GM12878 (cell line): ENCODE data around the gene RBM19. TPM values are rescaled to one million over a fixed set of nuclear protein-coding genes. Genes with fewer than 3 reads are reported as not detected.

ENCODE experiments used
- ATAC-seq: fragments of 200-7000 bp; cut with Tn5 transposase; 3 replicates; pipeline ENCODE4 v1.9.1; 2020; ENCODE audit warnings: mild to moderate bottlenecking, moderate library complexity
- BruUV-seq: library from RNA; stranded (reverse); fragments of 400-500 nt; replicated peaks from 2 replicates; lab custom pipeline; 2021; lab: Mats Ljungman, UMichigan
- CTCF ChIA-PET: fragments of 300-600 bp; sonication (Branson Sonifier 250); formaldehyde crosslinking; extraction: SDS; loops from one replicate; lab custom pipeline; 2021; ENCODE audit warnings: inconsistent platforms; lab: Yijun Ruan, JAX
- POLR2A ChIA-PET: fragments of 350-600 bp; formaldehyde crosslinking; extraction: SDS; loops from one replicate; lab custom pipeline; 2021; ENCODE audit warnings: inconsistent platforms; lab: Charles Lee
- RAD21 ChIA-PET: fragments of 300-600 bp; sonication (Branson Sonifier 250); formaldehyde crosslinking; loops from one replicate; lab custom pipeline; 2023; ENCODE audit warnings: antibody characterized with exemption; ENCODE audit not compliant: unreplicated experiment; lab: Charles Lee
- SMC1A ChIA-PET: fragments of 300-600 bp; sonication (Branson Sonifier 250); formaldehyde crosslinking; loops from one replicate; lab custom pipeline; 2023; ENCODE audit not compliant: unreplicated experiment, uncharacterized antibody; lab: Charles Lee
- DNase-seq: peaks from one replicate; pipeline ENCODE4 v3.0.0-alpha.2; 2011; ENCODE audit warnings: low read depth, low spot score
- FAIRE-seq: peaks from 3 replicates; lab custom pipeline; 2011; peaks lifted over from hg19 to GRCh38; lab: Jason Lieb, UNC
- H2AFZ ChIP-seq: 2 replicates; pipeline ENCODE4 v1.6.0; 2011; ENCODE audit warnings: low read depth, low read length, control low read depth; ENCODE audit not compliant: control insufficient read depth
- H3K27ac ChIP-seq: 2 replicates; pipeline ENCODE4 v1.5.1; 2011; ENCODE audit warnings: control low read depth; ENCODE audit not compliant: control insufficient read depth, insufficient read depth
- H3K27me3 ChIP-seq, 2 experiments: replicated peaks in 1 of 2; 2 replicates each; pipeline versions ENCODE4 v1.6.0 to v1.6.1; 2011; ENCODE audit warnings: low read length in 1 of 2; ENCODE audit not compliant: control insufficient read depth in 2 of 2, insufficient read depth in 2 of 2
- H3K36me3 ChIP-seq, 2 experiments: 2 replicates each; pipeline ENCODE4 v1.5.1; 2011; ENCODE audit warnings: low read length in 1 of 2; ENCODE audit not compliant: control insufficient read depth in 2 of 2, insufficient read depth in 2 of 2
- H3K4me1 ChIP-seq: 2 replicates; pipeline ENCODE4 v1.6.1; 2011; ENCODE audit warnings: mild to moderate bottlenecking, low read length, moderate library complexity, mixed read lengths; ENCODE audit not compliant: control insufficient read depth, insufficient read depth
- H3K4me2 ChIP-seq: 2 replicates; pipeline ENCODE4 v1.6.0; 2011; ENCODE audit warnings: control low read depth; ENCODE audit not compliant: control insufficient read depth, insufficient read depth
- H3K4me3 ChIP-seq: fragments of 200-600 bp; sonication (generic); 2 replicates; pipeline ENCODE4 v1.5.1; 2016
- H3K79me2 ChIP-seq: 2 replicates; pipeline ENCODE4 v1.6.0; 2011; ENCODE audit warnings: low read length; ENCODE audit not compliant: control insufficient read depth, insufficient read depth
- H3K9ac ChIP-seq: 2 replicates; pipeline ENCODE4 v1.8.0; 2011; ENCODE audit warnings: low read length, control low read depth, mixed read lengths; ENCODE audit not compliant: control insufficient read depth, insufficient read depth
- H3K9me3 ChIP-seq: replicated peaks from 3 replicates; pipeline ENCODE4 v1.5.1; 2011; ENCODE audit warnings: mild to moderate bottlenecking, low read length; ENCODE audit not compliant: control insufficient read depth, insufficient read depth
- H4K20me1 ChIP-seq: 2 replicates; pipeline ENCODE4 v1.6.0; 2011; ENCODE audit not compliant: control insufficient read depth, insufficient read depth
- CBX3 ChIP-seq: fragments of 200-600 bp; sonication (generic); IDR thresholded peaks from 2 replicates; pipeline ENCODE4 v1.6.1; 2016; ENCODE audit warnings: low read depth, borderline replicate concordance
- CHD2 ChIP-seq: IDR thresholded peaks from 2 replicates; pipeline ENCODE4 v1.6.1; 2011; ENCODE audit warnings: low read depth, low read length, improper control_type of control experiment, borderline replicate concordance
- CREB1 ChIP-seq: IDR thresholded peaks from 2 replicates; pipeline ENCODE4 v1.6.1; 2012; ENCODE audit warnings: low read depth, mild to moderate bottlenecking, inconsistent platforms
- ESRRA ChIP-seq: IDR thresholded peaks from 2 replicates; pipeline ENCODE4 v1.6.1; 2012; ENCODE audit warnings: mild to moderate bottlenecking, low read length, improper control_type of control experiment
- GABPA ChIP-seq: IDR thresholded peaks from 2 replicates; pipeline ENCODE4 v1.6.1; 2014; ENCODE audit warnings: antibody characterized with exemption, low read depth, mild to moderate bottlenecking, inconsistent platforms
- HCFC1 ChIP-seq: fragments of 150-350 bp; IDR thresholded peaks from 2 replicates; pipeline ENCODE4 v1.6.1; 2014; ENCODE audit warnings: low read length
- JUND ChIP-seq: IDR thresholded peaks from 2 replicates; pipeline ENCODE4 v1.6.1; 2012; ENCODE audit warnings: low read depth, mild to moderate bottlenecking, low read length, improper control_type of control experiment, moderate library complexity
- MAX ChIP-seq: IDR thresholded peaks from 2 replicates; pipeline ENCODE4 v1.6.1; 2012; ENCODE audit warnings: low read depth, low read length, improper control_type of control experiment
- MEF2A ChIP-seq: IDR thresholded peaks from 2 replicates; pipeline ENCODE4 v1.6.1; 2011; ENCODE audit warnings: low read depth, mild to moderate bottlenecking, low read length, moderate library complexity; ENCODE audit not compliant: insufficient read depth
- NFXL1 ChIP-seq: fragments of 450-650 bp; IDR thresholded peaks from 2 replicates; pipeline ENCODE4 v1.6.1; 2017; ENCODE audit warnings: antibody characterized with exemption, mild to moderate bottlenecking, borderline replicate concordance
- RAD51 ChIP-seq: fragments of 450-650 bp; IDR thresholded peaks from 2 replicates; pipeline ENCODE4 v1.6.1; 2016; ENCODE audit warnings: moderate library complexity, mild to moderate bottlenecking, inconsistent platforms
- SREBF1 ChIP-seq: IDR thresholded peaks from 2 replicates; pipeline ENCODE4 v1.6.1; 2012; ENCODE audit warnings: mild to moderate bottlenecking, low read length
- SUPT20H ChIP-seq: IDR thresholded peaks from 2 replicates; pipeline ENCODE4 v1.6.1; 2011; ENCODE audit warnings: low read depth, mild to moderate bottlenecking, low read length, moderate library complexity, borderline replicate concordance; ENCODE audit not compliant: control insufficient read depth
- TCF12 ChIP-seq: IDR thresholded peaks from 2 replicates; pipeline ENCODE4 v1.6.1; 2011; ENCODE audit warnings: low read depth, mild to moderate bottlenecking, low read length
- ZSCAN29 ChIP-seq: fragments of 450-650 bp; IDR thresholded peaks from 2 replicates; pipeline ENCODE4 v1.6.1; 2017; ENCODE audit warnings: mild to moderate bottlenecking, moderate library complexity
- ZZZ3 ChIP-seq: IDR thresholded peaks from 2 replicates; pipeline ENCODE4 v1.6.1; 2011; ENCODE audit warnings: low read depth; ENCODE audit not compliant: control insufficient read depth, insufficient read length
- WGBS: methylation state at CpG from one replicate; pipeline ENCODE4 v1.1.6; 2016; ENCODE audit warnings: low lambda C conversion rate; ENCODE audit not compliant: insufficient replicate concordance, insufficient coverage; ENCODE audit errors: missing lambda C conversion rate; 5-methylcytosine and 5-hydroxymethylcytosine counted together
- in situ Hi-C: fragments of 300-500 bp; cut with MboI; formaldehyde crosslinking; loops from 9 replicates; pipeline ENCODE4 v1.14.3; 2018; ENCODE audit warnings: mixed read lengths
- intact Hi-C: fragments of 100-400 bp; cut with micrococcal nuclease; formaldehyde crosslinking; loops from one replicate; pipeline ENCODE4 v1.14.2; 2022; ENCODE audit not compliant: unreplicated experiment
- polyA plus RNA-seq, 11 experiments: library from polyadenylated mRNA; depleted of rRNA in 4 of 11; unstranded in 6 of 11; stranded (reverse) in 5 of 11; fragments of >200 nt; fragmentation: Nextera tagmentation in 4 of 11; fragmentation: Illumina TruSeq in 1 of 11; extraction: Ambion mirVana in 4 of 11; extraction: Trizol in 1 of 11; gene quantifications; 1 replicate in 1 of 11; 2 replicates in 10 of 11; pipeline versions ENCODE4 v1.2.1 to v1.2.3, GENCODE V29; 2011 to 2016; ENCODE audit warnings: inconsistent platforms in 2 of 11, missing spikeins in 2 of 11, low read depth in 1 of 11
- total RNA-seq, 4 experiments: library from RNA; depleted of rRNA in 3 of 4; stranded (reverse); fragments of >200 nt in 3 of 4; fragmentation: Illumina TruSeq in 1 of 4; extraction: Trizol in 1 of 4; gene quantifications; 2 replicates each; pipeline versions ENCODE4 v1.2.1 to v1.2.3, GENCODE V29; 2013 to 2021
- TF ChIP-seq, protein P1 (sequence below): IDR thresholded peaks from 2 replicates; pipeline ENCODE4 v1.6.1; 2011; ENCODE audit warnings: borderline replicate concordance, low read depth, mild to moderate bottlenecking, moderate library complexity, mixed read lengths, low read length; ENCODE audit not compliant: insufficient read depth; ENCODE audit errors: extremely low read length
- TF ChIP-seq, protein P2 (sequence below): IDR thresholded peaks from 2 replicates; pipeline ENCODE4 v1.6.1; 2011; ENCODE audit warnings: low read depth, mild to moderate bottlenecking, low read length, moderate library complexity, borderline replicate concordance; ENCODE audit errors: extremely low read depth
- TF ChIP-seq, protein P3 (sequence below): fragments of 450-650 bp; IDR thresholded peaks from 2 replicates; pipeline ENCODE4 v1.6.1; 2014; ENCODE audit warnings: mild to moderate bottlenecking
- TF ChIP-seq, protein P4 (sequence below): IDR thresholded peaks from 2 replicates; pipeline ENCODE4 v1.6.1; 2012; ENCODE audit warnings: mild to moderate bottlenecking, low read depth, low read length

The RBM19 gene
- total and polyA plus RNA-seq, 10 of the 15 experiments (the other 5 are each of a cell fraction or from before 2014, with no cell fraction given): 4.2 to 42.9 (median 28.4) TPM

- TF ChIP-seq SREBF1 (no peak), CHD2 (no peak), NFXL1 (no peak), SUPT20H (no peak), GABPA (no peak), CBX3 (no peak), ZZZ3 (no peak), ZSCAN29 (no peak), TCF12 (no peak), MEF2A (no peak)
- TF ChIP-seq, protein P1, sequence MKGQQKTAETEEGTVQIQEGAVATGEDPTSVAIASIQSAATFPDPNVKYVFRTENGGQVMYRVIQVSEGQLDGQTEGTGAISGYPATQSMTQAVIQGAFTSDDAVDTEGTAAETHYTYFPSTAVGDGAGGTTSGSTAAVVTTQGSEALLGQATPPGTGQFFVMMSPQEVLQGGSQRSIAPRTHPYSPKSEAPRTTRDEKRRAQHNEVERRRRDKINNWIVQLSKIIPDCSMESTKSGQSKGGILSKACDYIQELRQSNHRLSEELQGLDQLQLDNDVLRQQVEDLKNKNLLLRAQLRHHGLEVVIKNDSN: no peak
- TF ChIP-seq, protein P2, sequence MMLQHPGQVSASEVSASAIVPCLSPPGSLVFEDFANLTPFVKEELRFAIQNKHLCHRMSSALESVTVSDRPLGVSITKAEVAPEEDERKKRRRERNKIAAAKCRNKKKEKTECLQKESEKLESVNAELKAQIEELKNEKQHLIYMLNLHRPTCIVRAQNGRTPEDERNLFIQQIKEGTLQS: no peak
These were observed 130.7 kb downstream of the RBM19 start (continued) for GRCh38 chr12:113835433-113835832.

GRCh38 chr12:113833422-113833821 lies 132.7 kb downstream of the RBM19 start:
- ChIA-PET CTCF (no interaction called here), RAD21 (no interaction called here), SMC1A (no interaction called here), POLR2A (no interaction called here)
- no peak for FAIRE-seq
- no peaks in the 10 kb centered on the region for H3K27me3 ChIP-seq
- no peak overlapping the region for H3K9ac ChIP-seq
- no TSS peak for BruUV-seq
- TF ChIP-seq, protein P3, sequence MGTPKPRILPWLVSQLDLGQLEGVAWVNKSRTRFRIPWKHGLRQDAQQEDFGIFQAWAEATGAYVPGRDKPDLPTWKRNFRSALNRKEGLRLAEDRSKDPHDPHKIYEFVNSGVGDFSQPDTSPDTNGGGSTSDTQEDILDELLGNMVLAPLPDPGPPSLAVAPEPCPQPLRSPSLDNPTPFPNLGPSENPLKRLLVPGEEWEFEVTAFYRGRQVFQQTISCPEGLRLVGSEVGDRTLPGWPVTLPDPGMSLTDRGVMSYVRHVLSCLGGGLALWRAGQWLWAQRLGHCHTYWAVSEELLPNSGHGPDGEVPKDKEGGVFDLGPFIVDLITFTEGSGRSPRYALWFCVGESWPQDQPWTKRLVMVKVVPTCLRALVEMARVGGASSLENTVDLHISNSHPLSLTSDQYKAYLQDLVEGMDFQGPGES: no peak
- TF ChIP-seq HCFC1 (no peak), RAD51 (no peak), ESRRA (no peak), MAX (no peak), JUND (no peak), CREB1 (no peak)
- TF ChIP-seq, protein P4, sequence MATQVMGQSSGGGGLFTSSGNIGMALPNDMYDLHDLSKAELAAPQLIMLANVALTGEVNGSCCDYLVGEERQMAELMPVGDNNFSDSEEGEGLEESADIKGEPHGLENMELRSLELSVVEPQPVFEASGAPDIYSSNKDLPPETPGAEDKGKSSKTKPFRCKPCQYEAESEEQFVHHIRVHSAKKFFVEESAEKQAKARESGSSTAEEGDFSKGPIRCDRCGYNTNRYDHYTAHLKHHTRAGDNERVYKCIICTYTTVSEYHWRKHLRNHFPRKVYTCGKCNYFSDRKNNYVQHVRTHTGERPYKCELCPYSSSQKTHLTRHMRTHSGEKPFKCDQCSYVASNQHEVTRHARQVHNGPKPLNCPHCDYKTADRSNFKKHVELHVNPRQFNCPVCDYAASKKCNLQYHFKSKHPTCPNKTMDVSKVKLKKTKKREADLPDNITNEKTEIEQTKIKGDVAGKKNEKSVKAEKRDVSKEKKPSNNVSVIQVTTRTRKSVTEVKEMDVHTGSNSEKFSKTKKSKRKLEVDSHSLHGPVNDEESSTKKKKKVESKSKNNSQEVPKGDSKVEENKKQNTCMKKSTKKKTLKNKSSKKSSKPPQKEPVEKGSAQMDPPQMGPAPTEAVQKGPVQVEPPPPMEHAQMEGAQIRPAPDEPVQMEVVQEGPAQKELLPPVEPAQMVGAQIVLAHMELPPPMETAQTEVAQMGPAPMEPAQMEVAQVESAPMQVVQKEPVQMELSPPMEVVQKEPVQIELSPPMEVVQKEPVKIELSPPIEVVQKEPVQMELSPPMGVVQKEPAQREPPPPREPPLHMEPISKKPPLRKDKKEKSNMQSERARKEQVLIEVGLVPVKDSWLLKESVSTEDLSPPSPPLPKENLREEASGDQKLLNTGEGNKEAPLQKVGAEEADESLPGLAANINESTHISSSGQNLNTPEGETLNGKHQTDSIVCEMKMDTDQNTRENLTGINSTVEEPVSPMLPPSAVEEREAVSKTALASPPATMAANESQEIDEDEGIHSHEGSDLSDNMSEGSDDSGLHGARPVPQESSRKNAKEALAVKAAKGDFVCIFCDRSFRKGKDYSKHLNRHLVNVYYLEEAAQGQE: no peak
- ATAC-seq: no peak
- in situ Hi-C loops: no loop called here
- H3K9me3 ChIP-seq: no peaks in the 10 kb centered on the region
- 94% methylated on average over 3 of the region's 3 CpGs for WGBS
- H3K4me2 ChIP-seq: no peak overlapping the region
- H3K79me2 ChIP-seq: no peaks in the 10 kb centered on the region
- no peak overlapping the region for H2AFZ ChIP-seq
- no peak overlapping the region for H3K4me3 ChIP-seq
- DNase-seq: no peak
- H4K20me1 ChIP-seq: no peaks in the 10 kb centered on the region
- no peak overlapping the region for H3K27ac ChIP-seq
- H3K36me3 ChIP-seq: peaks cover 0 to 1% of the 10 kb centered on the region in 2 experiments; a peak in 3 of 4 replicates
- intact Hi-C loops: no loop called here
- H3K4me1 ChIP-seq: no peaks in the 10 kb centered on the region; the same call in 1 of the 2 replicates
